Stomach (tissue), 9 donors: ENCODE data around the gene MICAL3. TPM values are rescaled to one million over a fixed set of nuclear protein-coding genes. Genes with fewer than 3 reads are reported as not detected.
"Not testable (repeated sequence)": the region's sequence is repeated elsewhere in the genome, so short reads cannot be mapped to it uniquely, and the experiment has no call there.

ENCODE experiments used
- DNase-seq, 2 donors: peaks; one replicate each; pipeline versions ENCODE4 v3.0.0 to v3.0.0-alpha.2; 2013 to 2019
- H3K27ac ChIP-seq, 5 donors: fragments of 200-600 bp in 4 of 5; sonication (generic) in 4 of 5; one replicate each; pipeline ENCODE4 v1.5.1; 2013 to 2019; ENCODE audit warnings: mild to moderate bottlenecking in 1 of 5, moderate library complexity in 1 of 5
- H3K27me3 ChIP-seq, 3 donors: fragments of 200-600 bp; sonication (generic); one replicate each; pipeline ENCODE4 v1.5.1; 2017 to 2019; ENCODE audit warnings: mixed run types in 1 of 3
- H3K36me3 ChIP-seq, 4 donors: fragments of 200-600 bp; sonication (generic); 1 replicate in 3 of 4; 2 replicates in 1 of 4; pipeline ENCODE4 v1.5.1; 2016 to 2019
- H3K4me1 ChIP-seq, 4 donors: fragments of 200-600 bp; sonication (generic); one replicate each; pipeline ENCODE4 v1.5.1; 2016 to 2019
- H3K4me3 ChIP-seq, 4 donors: fragments of 200-600 bp; sonication (generic) in 3 of 4; one replicate each; pipeline ENCODE4 v1.5.1; 2016 to 2019; ENCODE audit warnings: mild to moderate bottlenecking in 1 of 4
- H3K9me3 ChIP-seq, 4 donors: fragments of 200-600 bp; sonication (generic); one replicate each; pipeline ENCODE4 v1.5.1; 2016 to 2019
- EP300 ChIP-seq: sonication (generic); formaldehyde crosslinking; IDR thresholded peaks from one replicate; pipeline ENCODE4 v1.6.1; 2017; ENCODE audit warnings: antibody characterized with exemption
- POLR2A ChIP-seq, 4 donors: fragments of 450-650 bp; IDR thresholded peaks; one replicate each; pipeline ENCODE4 v1.6.1; 2016; ENCODE audit warnings: antibody characterized with exemption in 4 of 4, control low read depth in 2 of 4, mild to moderate bottlenecking in 1 of 4, moderate library complexity in 1 of 4
- POLR2AphosphoS5 ChIP-seq, 3 donors: sonication (generic); formaldehyde crosslinking; IDR thresholded peaks; one replicate each; pipeline ENCODE4 v1.6.1; 2016; ENCODE audit warnings: antibody characterized with exemption in 3 of 3
- WGBS, 5 donors: extraction: QIAGEN DNeasy Blood & Tissue Kit in 3 of 5; methylation state at CpG; one replicate each; pipeline versions ENCODE4 v1.1.5 to v1.1.7; 2013 to 2018; 5-methylcytosine and 5-hydroxymethylcytosine counted together
- intact Hi-C: fragments of 100-400 bp; cut with DNase I; formaldehyde crosslinking; loops from one replicate; pipeline ENCODE4 v1.15.1; 2023; ENCODE audit warnings: low total_unique reads
- polyA plus RNA-seq, 3 donors: library from polyadenylated mRNA; stranded (reverse); fragments of 200-250 nt; gene quantifications; one replicate each; pipeline ENCODE4 v1.2.3, GENCODE V29; 2013
- total RNA-seq, 5 donors: library from RNA; depleted of rRNA; stranded (reverse); fragments of >200 nt; gene quantifications; one replicate each; pipeline versions ENCODE4 v1.1.0 to v1.2.3, GENCODE V29; 2014 to 2016
- TF ChIP-seq, protein P1 (sequence below), 7 experiments: fragments of 450-650 bp in 4 of 7; fragments of 200-600 bp in 3 of 7; sonication (generic) in 3 of 7; IDR thresholded peaks; one replicate each; pipeline ENCODE4 v1.5.1; 2016 to 2019; ENCODE audit warnings: antibody characterized with exemption in 7 of 7, control low read depth in 2 of 7, mild to moderate bottlenecking in 1 of 7
- donor health status: healthy with polysubstance abuse.
- donor health status: Bipolar disorder and iron deficiency.
- donor health status: healthy.

The MICAL3 gene
- total and polyA plus RNA-seq, 8 donors = 3.5 to 130 (median 24.0) TPM

DNA sequence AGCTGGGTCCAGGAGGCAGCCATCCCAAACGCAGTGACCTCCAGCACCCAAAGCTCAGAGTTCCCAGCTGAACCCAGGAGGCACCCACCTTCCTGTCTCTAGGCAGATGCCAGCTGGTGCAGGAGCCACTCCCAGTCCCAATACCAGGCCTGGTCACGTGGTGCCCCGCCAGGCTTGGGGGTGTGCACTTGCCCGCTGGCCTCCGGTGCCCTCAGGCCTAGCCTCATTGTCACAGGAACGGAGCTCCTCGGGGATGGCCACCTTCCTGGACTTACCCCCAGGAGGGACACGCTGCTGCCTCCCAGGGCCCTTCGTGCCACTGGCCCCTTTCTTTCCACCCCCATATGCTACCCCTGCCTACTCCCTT, 254.7 kb downstream of the MICAL3 start:
- no peaks in the 10 kb centered on the region for H3K36me3 ChIP-seq
- intact Hi-C loops = no loop called here
- no peaks in the 10 kb centered on the region for H3K9me3 ChIP-seq
- no peak for TF ChIP-seq EP300
- TF ChIP-seq POLR2AphosphoS5 (IDR thresholded peaks at IDR 0.05) = no peak
- TF ChIP-seq, protein P1, sequence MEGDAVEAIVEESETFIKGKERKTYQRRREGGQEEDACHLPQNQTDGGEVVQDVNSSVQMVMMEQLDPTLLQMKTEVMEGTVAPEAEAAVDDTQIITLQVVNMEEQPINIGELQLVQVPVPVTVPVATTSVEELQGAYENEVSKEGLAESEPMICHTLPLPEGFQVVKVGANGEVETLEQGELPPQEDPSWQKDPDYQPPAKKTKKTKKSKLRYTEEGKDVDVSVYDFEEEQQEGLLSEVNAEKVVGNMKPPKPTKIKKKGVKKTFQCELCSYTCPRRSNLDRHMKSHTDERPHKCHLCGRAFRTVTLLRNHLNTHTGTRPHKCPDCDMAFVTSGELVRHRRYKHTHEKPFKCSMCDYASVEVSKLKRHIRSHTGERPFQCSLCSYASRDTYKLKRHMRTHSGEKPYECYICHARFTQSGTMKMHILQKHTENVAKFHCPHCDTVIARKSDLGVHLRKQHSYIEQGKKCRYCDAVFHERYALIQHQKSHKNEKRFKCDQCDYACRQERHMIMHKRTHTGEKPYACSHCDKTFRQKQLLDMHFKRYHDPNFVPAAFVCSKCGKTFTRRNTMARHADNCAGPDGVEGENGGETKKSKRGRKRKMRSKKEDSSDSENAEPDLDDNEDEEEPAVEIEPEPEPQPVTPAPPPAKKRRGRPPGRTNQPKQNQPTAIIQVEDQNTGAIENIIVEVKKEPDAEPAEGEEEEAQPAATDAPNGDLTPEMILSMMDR (IDR thresholded peaks at IDR 0.05) = no peak
- no peak for TF ChIP-seq POLR2A (IDR thresholded peaks at IDR 0.05)
- peaks cover 12 to 49% (median 25%) of the 10 kb centered on the region in 4 donors for H3K4me1 ChIP-seq
- H3K27me3 ChIP-seq = no peaks in the 10 kb centered on the region
- H3K4me3 ChIP-seq = no peak overlapping the region
- WGBS, 5 donors = 61 to 74% (median 66%) methylated on average over 7 to 9 of the region's 9 CpGs
- no peak for DNase-seq
- peak overlapping the region in 2 of 5 donors; percentile 20 to 38 for H3K27ac ChIP-seq

- TF ChIP-seq, protein P1 (IDR thresholded peaks at IDR 0.05) = no peak
- TF ChIP-seq POLR2AphosphoS5 (IDR thresholded peaks at IDR 0.05) (no peak), EP300 (no peak), POLR2A (IDR thresholded peaks at IDR 0.05) (no peak)
- H3K27me3 ChIP-seq = no peaks in the 10 kb centered on the region
- H3K27ac ChIP-seq = peak overlapping the region in 2 of 5 donors; percentile 20 to 38
- 83 to 91% (median 85%) methylated on average over 14 of the region's 14 CpGs for WGBS, 5 donors
- no peak for DNase-seq
- intact Hi-C loops = no loop called here
- no peaks in the 10 kb centered on the region for H3K9me3 ChIP-seq
- H3K4me3 ChIP-seq = no peak overlapping the region
- no peaks in the 10 kb centered on the region for H3K36me3 ChIP-seq
- peaks cover 12 to 46% (median 23%) of the 10 kb centered on the region in 4 donors for H3K4me1 ChIP-seq
Observed at GRCh38 chr22:17769013-17769715, 255.2 kb downstream of the MICAL3 start.

- H3K4me3 ChIP-seq = no peak overlapping the region
- TF ChIP-seq EP300 (no peak), POLR2A (IDR thresholded peaks at IDR 0.05) (no peak)
- TF ChIP-seq, protein P1 (IDR thresholded peaks at IDR 0.05) = no peak
- intact Hi-C loops = no loop called here
- peaks cover 0 to 33% (median 8%) of the 10 kb centered on the region in 4 donors for H3K4me1 ChIP-seq
- no peaks in the 10 kb centered on the region for H3K36me3 ChIP-seq
- no peak overlapping the region for H3K27ac ChIP-seq
- H3K9me3 ChIP-seq = no peaks in the 10 kb centered on the region
- H3K27me3 ChIP-seq = no peaks in the 10 kb centered on the region
- DNase-seq = no peak
- WGBS, 5 donors = 81 to 86% (median 83%) methylated on average over 14 of the region's 14 CpGs
Observed at GRCh38 chr22:17767233-17768065, 256.9 kb downstream of the MICAL3 start.

GRCh38 chr22:17764852-17765251, 259.5 kb downstream of the MICAL3 start:
- H3K36me3 ChIP-seq, intact Hi-C loops, H3K27me3 ChIP-seq, DNase-seq, H3K27ac ChIP-seq, H3K9me3 ChIP-seq, H3K4me3 ChIP-seq: not testable (repeated sequence)
- 82 to 98% (median 94%) methylated on average over 5 of the region's 5 CpGs for WGBS, 5 donors
- peaks cover 0 to 12% (median 5%) of the 10 kb centered on the region in 4 donors for H3K4me1 ChIP-seq
